ENCODE data around the gene MVB12A.

- TF ChIP-seq EZH2 (IDR thresholded peaks at IDR 0.05; ENCODE audit: insufficient read depth, poor library complexity, severe bottlenecking) (no peak), EZH2phosphoT487 (IDR thresholded peaks at IDR 0.05; ENCODE audit: insufficient read depth, low read depth) (no peak)
These were observed 5.0 kb downstream of the MVB12A start for GRCh38 chr19:17424743-17425365.

All from GM23248 (cell line).